IPS-20b (cell line): ENCODE data around the gene CAMK2G.
A peak's percentile ranks its signal among the peaks of the same experiment; 100 is the strongest.
"Not testable (repeated sequence)": the region's sequence is repeated elsewhere in the genome, so short reads cannot be mapped to it uniquely, and the experiment has no call there.

Experiments used
- H3K27ac ChIP-seq: one replicate; pipeline ENCODE4 v1.5.1; 2013; ENCODE audit warnings: low read length
- H3K27me3 ChIP-seq: 2 replicates; pipeline ENCODE4 v1.6.1; 2013; ENCODE audit warnings: mild to moderate bottlenecking, low read length, inconsistent platforms; ENCODE audit not compliant: insufficient read depth
- H3K36me3 ChIP-seq: 2 replicates; pipeline ENCODE4 v1.6.1; 2013; ENCODE audit warnings: low read depth, mild to moderate bottlenecking, inconsistent platforms, low read length, moderate library complexity; ENCODE audit not compliant: insufficient read depth
- H3K4me1 ChIP-seq: 2 replicates; pipeline ENCODE4 v1.6.1; 2013; ENCODE audit warnings: mild to moderate bottlenecking, control low read depth, inconsistent platforms, low read length, moderate library complexity; ENCODE audit not compliant: insufficient read depth
- H3K4me3 ChIP-seq: 2 replicates; pipeline ENCODE4 v1.5.1; 2013; ENCODE audit warnings: mild to moderate bottlenecking, low read length, inconsistent platforms
- H3K9ac ChIP-seq: 2 replicates; pipeline ENCODE4 v1.6.1; 2013; ENCODE audit warnings: low read depth, mild to moderate bottlenecking, inconsistent platforms, low read length, moderate library complexity
- H3K9me3 ChIP-seq: 2 replicates; pipeline ENCODE4 v1.6.1; 2013; ENCODE audit warnings: mild to moderate bottlenecking, low read depth, low read length, inconsistent platforms; ENCODE audit not compliant: insufficient read depth

CAMK2G gene

DNA sequence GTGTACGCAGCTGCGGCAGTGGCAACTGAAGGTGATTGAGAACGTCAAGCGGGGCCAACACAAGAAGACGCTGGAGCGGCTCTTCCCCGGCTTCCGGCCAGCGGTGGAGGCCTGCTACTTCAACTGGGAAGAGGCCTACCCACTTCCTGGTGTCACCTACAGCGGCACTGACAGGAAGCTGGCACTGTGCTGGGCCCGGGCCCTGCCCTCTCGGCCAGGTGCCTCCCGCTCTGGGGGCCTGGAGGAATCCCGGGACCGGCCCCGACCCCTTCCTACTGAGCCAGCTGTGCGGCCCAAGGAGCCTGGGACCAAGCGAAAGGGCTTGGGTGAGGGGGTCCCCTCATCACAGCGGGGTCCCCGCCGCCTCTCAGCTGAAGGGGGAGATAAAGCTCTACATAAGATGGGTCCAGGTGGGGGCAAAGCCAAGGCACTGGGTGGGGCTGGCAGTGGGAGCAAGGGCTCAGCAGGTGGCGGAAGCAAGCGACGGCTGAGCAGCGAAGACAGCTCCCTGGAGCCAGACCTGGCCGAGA lies 82.4 kb downstream of the CAMK2G start:
- peaks cover 59% of the 10 kb centered on the region for H3K36me3 ChIP-seq

DNA sequence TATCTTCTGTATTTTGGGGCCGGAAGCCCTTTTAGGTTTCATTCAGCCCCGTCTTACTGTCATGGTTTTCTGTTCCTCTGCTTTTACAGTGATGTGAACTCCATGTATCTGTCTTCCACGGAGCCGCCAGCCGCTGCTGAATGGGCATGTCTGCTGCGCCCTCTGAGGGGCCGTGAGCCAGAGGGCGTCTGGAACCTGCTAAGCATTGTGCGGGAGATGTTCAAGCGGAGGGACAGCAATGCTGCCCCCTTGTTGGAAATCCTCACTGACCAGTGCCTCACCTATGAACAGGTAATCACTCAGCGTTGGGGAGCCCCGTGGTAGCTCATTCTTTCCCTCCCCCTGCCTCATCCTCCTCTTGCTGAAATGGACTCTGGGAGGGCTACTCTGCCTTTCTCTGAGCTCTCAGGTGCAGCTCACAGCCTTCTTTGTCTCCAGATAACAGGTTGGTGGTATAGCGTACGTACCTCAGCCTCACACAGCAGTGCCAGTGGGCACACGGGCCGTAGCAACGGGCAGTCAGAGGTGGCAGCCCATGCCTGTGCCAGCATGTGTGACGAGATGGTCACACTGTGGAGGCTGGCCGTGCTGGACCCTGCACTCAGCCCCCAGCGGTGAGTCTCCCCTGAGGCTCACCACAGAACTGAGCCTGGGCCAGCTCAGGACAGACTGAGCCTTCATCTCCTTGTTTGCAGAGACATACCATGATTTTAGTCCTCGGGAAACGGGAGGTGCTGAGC lies 83.3 kb downstream of the CAMK2G start:
- Histone ChIP-seq H3K27ac (no peak overlapping the region), H3K9ac (no peak overlapping the region), H3K9me3 (no peaks in the 10 kb centered on the region), H3K27me3 (no peaks in the 10 kb centered on the region), H3K4me3 (no peak overlapping the region), H3K4me1 (peaks cover 3% of the 10 kb centered on the region; the same call in 1 of the 2 replicates), H3K36me3 (peaks cover 51% of the 10 kb centered on the region)

More for the DNA sequence above, 82.4 kb downstream of the CAMK2G start:
- H3K27me3 ChIP-seq = no peaks in the 10 kb centered on the region
- H3K4me3 ChIP-seq = no peak overlapping the region
- no peak overlapping the region for H3K27ac ChIP-seq
- no peaks in the 10 kb centered on the region for H3K4me1 ChIP-seq
- no peak overlapping the region for H3K9ac ChIP-seq
- H3K9me3 ChIP-seq = no peaks in the 10 kb centered on the region

DNA sequence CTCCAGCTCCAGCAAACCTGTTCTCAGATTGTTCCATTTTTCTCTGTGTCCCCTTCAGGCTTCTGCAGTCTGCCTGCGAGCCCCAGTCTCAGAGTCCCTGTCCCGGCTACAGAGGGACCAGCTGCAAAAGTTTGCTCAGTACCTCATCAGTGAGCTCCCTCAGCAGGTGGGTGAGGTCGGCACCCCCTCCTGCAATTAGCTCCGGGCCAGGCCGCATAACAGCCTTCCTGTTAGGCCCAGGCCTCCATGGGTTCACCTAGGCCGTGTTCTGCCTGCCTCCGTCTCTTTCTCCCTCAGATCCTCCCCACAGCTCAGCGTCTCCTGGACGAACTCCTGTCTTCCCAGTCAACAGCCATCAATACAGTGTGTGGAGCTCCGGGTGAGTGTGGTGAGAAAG lies 84.7 kb downstream of the CAMK2G start:
- Histone ChIP-seq H3K27ac (no peak overlapping the region), H3K36me3 (peaks cover 39% of the 10 kb centered on the region), H3K4me3 (no peak overlapping the region)

DNA sequence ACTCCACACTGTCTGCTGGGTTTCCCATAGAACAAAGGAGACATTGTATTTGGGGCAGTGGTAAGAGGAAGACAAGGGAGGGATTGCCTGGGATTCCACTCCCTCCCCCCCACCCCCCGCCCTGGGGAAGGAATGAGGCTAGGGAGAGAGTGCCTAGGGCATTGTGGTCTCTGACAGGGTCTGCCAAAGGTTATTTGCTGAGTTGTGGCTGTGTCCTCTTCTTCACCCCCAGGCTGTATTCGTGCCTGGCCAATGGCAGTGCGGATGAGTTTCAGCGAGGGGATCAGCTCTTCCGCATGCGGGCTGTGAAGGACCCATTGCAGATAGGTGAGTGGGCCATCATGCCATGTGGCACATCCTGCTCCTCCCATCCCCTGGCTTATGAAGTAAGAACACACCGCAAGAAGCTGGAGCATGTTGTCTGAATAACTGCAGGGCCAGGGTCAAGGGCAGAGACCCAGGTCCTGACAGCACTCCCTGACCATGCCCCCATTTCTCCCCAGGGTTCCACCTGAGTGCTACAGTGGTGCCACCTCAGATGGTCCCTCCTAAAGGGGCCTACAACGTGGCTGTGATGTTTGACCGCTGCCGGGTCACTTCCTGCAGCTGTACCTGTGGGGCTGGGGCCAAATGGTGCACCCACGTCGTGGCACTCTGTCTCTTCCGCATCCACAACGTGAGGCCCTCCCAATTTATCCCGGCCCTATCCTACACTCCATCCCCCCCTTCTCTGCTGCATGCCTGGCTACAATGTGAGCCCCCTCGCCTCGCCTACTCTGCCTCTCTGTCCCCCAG lies 85.3 kb downstream of the CAMK2G start:
- no peaks in the 10 kb centered on the region for H3K27me3 ChIP-seq
- H3K9ac ChIP-seq = no peak overlapping the region
- peaks cover 3% of the 10 kb centered on the region; the same call in 1 of the 2 replicates for H3K4me1 ChIP-seq
- no peaks in the 10 kb centered on the region for H3K9me3 ChIP-seq
- peaks cover 33% of the 10 kb centered on the region for H3K36me3 ChIP-seq
- no peak overlapping the region for H3K27ac ChIP-seq
- no peak overlapping the region for H3K4me3 ChIP-seq

More for the DNA sequence above, 84.7 kb downstream of the CAMK2G start:
- Histone ChIP-seq H3K9ac (no peak overlapping the region), H3K9me3 (no peaks in the 10 kb centered on the region), H3K27me3 (no peaks in the 10 kb centered on the region), H3K4me1 (peaks cover 3% of the 10 kb centered on the region; the same call in 1 of the 2 replicates)

DNA sequence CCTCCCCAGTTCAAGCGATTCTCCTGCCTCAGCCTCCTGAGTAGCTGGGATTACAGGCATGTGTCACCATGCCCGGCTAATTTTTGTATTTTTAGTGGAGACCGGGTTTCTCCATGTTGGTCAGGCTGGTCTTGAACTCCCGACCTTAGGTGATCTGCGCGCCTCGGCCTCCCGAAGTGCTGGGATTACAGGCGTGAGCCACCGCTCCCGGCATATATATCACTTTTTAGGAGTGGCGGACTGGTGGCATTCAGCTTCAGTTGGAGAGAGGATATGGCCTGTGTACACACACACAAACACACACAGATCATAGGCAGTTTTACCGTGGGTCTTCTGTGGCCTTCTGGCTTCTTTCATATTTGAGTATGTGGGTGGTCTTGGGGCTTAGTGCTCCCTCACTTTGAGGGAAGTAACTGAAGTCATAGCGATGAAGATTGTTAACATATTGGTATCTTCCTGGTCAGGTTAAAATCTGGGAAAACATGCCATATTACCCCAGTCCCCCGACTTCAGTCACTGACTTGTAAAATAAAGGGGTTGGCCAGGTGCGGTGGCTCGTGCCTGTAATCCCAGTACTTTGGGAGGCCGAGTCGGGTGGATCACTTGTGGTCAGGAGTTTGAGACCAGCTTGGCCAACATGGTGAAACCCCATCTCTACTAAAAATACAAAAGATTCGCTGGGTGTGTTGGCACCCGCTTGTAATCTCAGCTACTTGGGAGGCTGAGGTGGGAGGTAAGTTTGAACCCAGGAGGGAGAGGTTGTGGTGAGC lies 87.1 kb downstream of the CAMK2G start:
- H3K4me3 ChIP-seq, H3K27me3 ChIP-seq, H3K27ac ChIP-seq, H3K9ac ChIP-seq, H3K9me3 ChIP-seq, H3K4me1 ChIP-seq: not testable (repeated sequence)
- peaks cover 28% of the 10 kb centered on the region for H3K36me3 ChIP-seq

DNA sequence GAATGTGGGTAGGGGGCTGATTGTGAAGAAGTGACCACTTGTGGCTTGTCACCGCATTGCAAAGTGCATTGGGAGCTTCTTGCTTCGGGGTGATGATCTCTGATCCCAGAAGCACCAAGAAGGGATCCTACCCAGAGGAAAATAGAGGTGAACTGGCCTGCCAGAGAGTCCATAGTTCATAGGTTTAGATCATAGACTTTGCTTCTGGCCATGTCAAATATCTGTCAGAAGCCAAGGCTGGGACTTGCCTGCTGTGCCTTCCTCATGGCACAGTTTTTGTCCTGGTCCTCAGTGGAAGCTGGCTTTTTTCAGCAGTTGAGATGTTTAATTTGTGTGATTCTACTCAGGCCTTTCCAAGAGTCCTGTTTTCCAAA lies 87.9 kb downstream of the CAMK2G start:
- Histone ChIP-seq H3K4me3 (peak overlapping the region; percentile 91), H3K36me3 (peaks cover 21% of the 10 kb centered on the region), H3K4me1 (peaks cover 10% of the 10 kb centered on the region), H3K27me3 (no peaks in the 10 kb centered on the region), H3K9ac (peak overlapping the region; percentile 76; the same call in 1 of the 2 replicates), H3K9me3 (no peaks in the 10 kb centered on the region), H3K27ac (no peak overlapping the region)

DNA sequence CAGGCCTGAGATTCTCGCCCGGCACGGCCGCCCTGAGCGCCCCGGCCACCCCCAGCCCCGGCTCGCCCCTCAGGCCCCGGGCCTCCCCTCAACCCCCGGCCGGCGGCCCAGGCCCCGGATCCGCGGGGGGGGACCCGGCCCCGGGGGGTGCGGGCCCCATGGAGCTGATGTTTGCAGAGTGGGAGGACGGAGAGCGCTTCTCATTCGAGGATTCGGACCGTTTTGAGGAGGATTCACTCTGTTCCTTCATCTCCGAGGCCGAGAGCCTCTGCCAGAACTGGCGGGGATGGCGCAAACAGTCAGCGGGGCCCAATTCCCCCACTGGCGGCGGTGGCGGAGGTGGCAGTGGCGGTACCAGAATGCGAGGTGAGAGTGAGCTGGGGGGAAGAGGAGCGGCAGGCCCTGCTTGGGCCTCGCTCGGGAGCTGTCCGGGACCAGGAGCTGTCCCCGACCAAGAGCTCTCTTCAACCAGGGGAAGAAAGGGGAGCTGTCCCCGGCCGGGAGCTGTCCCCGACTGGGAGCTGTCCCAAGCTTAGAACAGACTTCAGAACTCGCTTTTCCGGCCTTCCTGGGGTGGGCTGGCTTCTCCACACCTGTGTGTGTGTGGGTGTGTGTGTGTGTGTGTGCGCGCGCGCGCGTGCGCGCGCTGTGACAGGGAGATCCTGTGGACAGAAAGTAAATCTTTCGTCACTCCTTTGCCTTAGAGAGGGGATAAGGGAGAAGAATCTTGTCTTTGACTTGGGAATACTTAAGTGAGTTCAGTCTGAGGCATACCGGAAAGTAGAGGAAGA lies 88.4 kb downstream of the CAMK2G start:
- H3K36me3 ChIP-seq = peaks cover 15% of the 10 kb centered on the region
- H3K4me3 ChIP-seq = peak overlapping the region; percentile 91
- no peak overlapping the region for H3K27ac ChIP-seq
- H3K9ac ChIP-seq = peak overlapping the region; percentile 76; the same call in 1 of the 2 replicates
- H3K9me3 ChIP-seq = no peaks in the 10 kb centered on the region
- peaks cover 10% of the 10 kb centered on the region for H3K4me1 ChIP-seq
- H3K27me3 ChIP-seq = no peaks in the 10 kb centered on the region

DNA sequence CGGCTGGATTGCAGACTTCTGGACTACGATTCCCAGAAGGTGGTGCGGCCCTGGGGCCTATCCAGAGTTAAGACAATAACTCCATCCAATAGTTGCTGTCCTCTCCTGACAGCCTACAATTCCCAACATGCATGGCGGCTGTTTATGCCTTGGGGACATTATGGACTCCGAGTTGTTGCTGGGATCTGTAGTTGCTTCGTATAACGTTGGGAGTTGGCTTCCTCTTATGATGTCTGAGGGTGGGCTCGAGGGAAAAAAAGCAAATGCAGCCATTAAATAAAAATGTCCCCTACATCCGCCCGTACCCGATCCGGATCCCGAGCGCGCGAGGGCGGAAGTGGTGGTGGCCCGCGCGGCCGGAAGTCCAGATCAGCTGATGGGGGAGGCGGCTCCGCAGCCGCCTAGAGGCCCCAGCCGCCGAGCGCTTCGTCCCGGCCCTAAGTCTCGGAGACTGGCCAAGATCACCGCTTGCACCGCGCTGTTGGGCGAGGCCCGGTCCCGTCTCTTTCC lies 89.1 kb downstream of the CAMK2G start, which contains the start of gene ZSWIM8:
ZSWIM8 (plus strand) TSS at position 396 of the 510 bp plus-strand sequence. CDS start 273 bp downstream, outside the sequence.
- H3K27me3 ChIP-seq = no peaks in the 10 kb centered on the region
- H3K4me3 ChIP-seq = peak within 1 kb of the TSS; percentile 91
- peaks cover 11% of the 10 kb centered on the region for H3K36me3 ChIP-seq
- H3K9ac ChIP-seq = peak within 1 kb of the TSS; percentile 76; the same call in 1 of the 2 replicates
- peaks cover 13% of the 10 kb centered on the region for H3K4me1 ChIP-seq
- no peaks in the 10 kb centered on the region for H3K9me3 ChIP-seq
- H3K27ac ChIP-seq = no peak within 1 kb of the TSS

DNA sequence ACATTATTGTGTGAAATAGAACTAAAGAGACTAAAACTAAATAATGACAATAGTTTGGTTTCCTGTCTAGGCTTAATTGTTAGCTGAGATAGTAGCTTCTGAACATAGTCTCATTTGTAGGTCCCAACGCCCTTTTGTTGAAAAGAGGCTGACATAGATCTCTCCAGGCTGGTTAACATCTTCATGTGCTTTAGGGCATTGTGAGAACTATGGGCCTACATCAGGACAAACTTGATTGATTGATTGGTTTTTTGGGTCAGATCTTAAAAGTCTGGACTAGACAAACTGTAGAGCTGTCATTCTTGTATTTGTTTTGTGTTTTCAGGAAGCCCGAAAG lies 91.6 kb downstream of the CAMK2G start:
- peak overlapping the region; percentile 96; the same call in 1 of the 2 replicates for H3K9ac ChIP-seq
- peak overlapping the region; percentile 96 for H3K4me3 ChIP-seq
- H3K4me1 ChIP-seq = peaks cover 13% of the 10 kb centered on the region
- H3K36me3 ChIP-seq = peaks cover 26% of the 10 kb centered on the region
- no peaks in the 10 kb centered on the region for H3K27me3 ChIP-seq
- H3K9me3 ChIP-seq = no peaks in the 10 kb centered on the region
- H3K27ac ChIP-seq = no peak overlapping the region

DNA sequence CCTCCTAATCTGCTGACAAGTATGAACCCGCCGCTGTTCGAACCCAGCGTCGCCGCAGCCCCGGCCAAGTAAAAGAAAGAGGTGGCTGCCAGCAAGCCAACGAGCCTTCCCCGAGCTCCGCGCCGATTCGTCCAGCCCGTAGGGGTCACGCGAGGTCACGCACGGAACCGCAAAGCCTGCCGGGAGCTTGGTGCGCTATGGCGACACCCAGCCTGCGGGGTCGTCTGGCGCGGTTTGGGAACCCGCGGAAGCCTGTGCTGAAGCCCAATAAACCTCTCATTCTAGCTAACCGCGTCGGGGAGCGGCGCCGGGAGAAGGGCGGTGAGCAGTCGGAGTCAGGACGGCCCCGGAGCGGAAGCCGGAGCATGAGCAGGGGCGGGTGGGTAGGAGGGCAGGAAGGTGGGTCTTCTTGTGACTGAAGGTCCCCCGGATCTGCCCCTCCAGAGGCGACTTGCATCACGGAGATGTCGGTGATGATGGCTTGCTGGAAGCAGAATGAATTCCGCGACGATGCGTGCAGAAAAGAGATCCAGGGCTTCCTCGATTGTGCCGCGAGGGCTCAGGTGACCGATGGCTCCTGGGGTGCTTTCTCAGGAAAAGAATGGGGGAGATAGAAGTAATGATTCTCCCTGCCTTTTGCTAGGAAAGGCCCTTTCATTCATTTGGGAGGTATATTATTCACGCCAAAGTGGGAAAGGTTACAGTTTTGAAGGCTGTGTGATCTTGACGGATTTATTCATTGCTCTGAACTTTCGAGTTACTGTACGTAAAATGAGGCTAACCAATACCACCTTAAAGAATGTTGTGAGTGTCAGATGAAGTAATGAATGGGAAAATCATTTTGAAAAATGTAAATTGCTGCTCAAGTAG lies 92.2 kb downstream of the CAMK2G start, which contains the start of gene CHCHD1:
CHCHD1 (plus strand) TSS at position 170 of the 870 bp plus-strand sequence; CDS start at position 198, 28 bp downstream.
- Histone ChIP-seq H3K27ac (peak within 1 kb of the TSS; percentile 80), H3K4me1 (peaks cover 13% of the 10 kb centered on the region), H3K9me3 (no peaks in the 10 kb centered on the region), H3K9ac (peak within 1 kb of the TSS; percentile 96), H3K27me3 (no peaks in the 10 kb centered on the region), H3K36me3 (peaks cover 29% of the 10 kb centered on the region), H3K4me3 (peak within 1 kb of the TSS; percentile 96)
